Sciatic nerve (tissue), 2 donors: ENCODE data around the gene BIRC6. TPM values are rescaled to one million over a fixed set of nuclear protein-coding genes. Genes with fewer than 3 reads are reported as not detected.
"Not testable (repeated sequence)": the region's sequence is repeated elsewhere in the genome, so short reads cannot be mapped to it uniquely, and the experiment has no call there.

Experiments used
- ATAC-seq: fragments of 200-7000 bp; cut with Tn5 transposase; one replicate; pipeline ENCODE4 v1.9.1; 2020; ENCODE audit warnings: mild to moderate bottlenecking, moderate library complexity
- DNase-seq: peaks from one replicate; pipeline ENCODE4 v3.0.0-alpha.2; 2020; ENCODE audit warnings: low spot score
- intact Hi-C: fragments of 100-400 bp; cut with DNase I; formaldehyde crosslinking; loops from one replicate; pipeline ENCODE4 v1.14.2; 2022
- total RNA-seq: library from RNA; stranded (reverse); fragmentation: NEBNext Ultra II Directional; extraction: Animal tissue kit (Norgen Biotek cat#: 25700); gene quantifications from one replicate; pipeline ENCODE4 v1.2.1, GENCODE V29; 2021
- donor health status: DM: no; HTN: no; CAD: no.
- donor health status: DM: no; HTN: no; CAD: no.

BIRC6 gene
- total RNA-seq, 1 donor from 2014 or later: 130 TPM

- DNase-seq (no peak), ATAC-seq (no peak)
- intact Hi-C loops: no loop called here
These were observed 132.2 kb downstream of the BIRC6 start for GRCh38 chr2:32489061-32489460.

GRCh38 chr2:32491346-32491745 is 134.5 kb downstream of the BIRC6 start:
- intact Hi-C loops: no loop called here
- no peak for DNase-seq
- no peak for ATAC-seq

GRCh38 chr2:32495139-32495538 is 138.3 kb downstream of the BIRC6 start:
- intact Hi-C loops: no loop called here
- ATAC-seq (no peak), DNase-seq (no peak)

GRCh38 chr2:32496662-32497061 is 139.8 kb downstream of the BIRC6 start:
- no peak for ATAC-seq
- intact Hi-C loops: no loop called here
- DNase-seq: no peak

GRCh38 chr2:32498306-32498705 is 141.5 kb downstream of the BIRC6 start:
- intact Hi-C loops: no loop called here
- ATAC-seq (no peak), DNase-seq (no peak)

GRCh38 chr2:32502941-32503340 is 146.1 kb downstream of the BIRC6 start:
- ATAC-seq: no peak
- no peak for DNase-seq
- intact Hi-C loops: no loop called here

- DNase-seq (no peak), ATAC-seq (no peak)
- intact Hi-C loops: no loop called here
These were observed 148.2 kb downstream of the BIRC6 start for GRCh38 chr2:32504877-32505478.

GRCh38 chr2:32506446-32506845 is 149.6 kb downstream of the BIRC6 start:
- DNase-seq (no peak), ATAC-seq (no peak)
- intact Hi-C loops: no loop called here

GRCh38 chr2:32514946-32515345 is 158.1 kb downstream of the BIRC6 start:
- ATAC-seq: no peak
- no peak for DNase-seq
- intact Hi-C loops: no loop called here

- DNase-seq (no peak), ATAC-seq (no peak)
- intact Hi-C loops: no loop called here
These were observed 159.7 kb downstream of the BIRC6 start for GRCh38 chr2:32516567-32516966.

GRCh38 chr2:32522770-32523169 is 165.9 kb downstream of the BIRC6 start:
- ATAC-seq (no peak), DNase-seq (no peak)
- intact Hi-C loops: no loop called here

GRCh38 chr2:32523686-32524085 is 166.9 kb downstream of the BIRC6 start:
- DNase-seq (no peak), ATAC-seq (no peak)
- intact Hi-C loops: no loop called here

GRCh38 chr2:32532341-32532740 is 175.5 kb downstream of the BIRC6 start:
- ATAC-seq (no peak), DNase-seq (no peak)
- intact Hi-C loops: no loop called here

- no peak for DNase-seq
- ATAC-seq: no peak
- intact Hi-C loops: no loop called here
These were observed 176.1 kb downstream of the BIRC6 start for GRCh38 chr2:32532961-32533360.

GRCh38 chr2:32534831-32535230 is 178.0 kb downstream of the BIRC6 start:
- intact Hi-C loops: no loop called here
- DNase-seq (no peak), ATAC-seq (no peak)

GRCh38 chr2:32538735-32539134 is 181.9 kb downstream of the BIRC6 start:
- ATAC-seq (no peak), DNase-seq (no peak)
- intact Hi-C loops: no loop called here

- ATAC-seq, intact Hi-C loops, DNase-seq: not testable (repeated sequence)
These were observed 195.7 kb downstream of the BIRC6 start for GRCh38 chr2:32552483-32552882.

GRCh38 chr2:32553829-32554432 is 197.1 kb downstream of the BIRC6 start:
- intact Hi-C loops: no loop called here
- DNase-seq: no peak
- peak; percentile 79 for ATAC-seq

- intact Hi-C loops: no loop called here
- no peak for DNase-seq
These were observed 201.7 kb downstream of the BIRC6 start for GRCh38 chr2:32558492-32558891.

GRCh38 chr2:32559136-32559535 is 202.3 kb downstream of the BIRC6 start:
- intact Hi-C loops: no loop called here
- ATAC-seq (peak; percentile 70), DNase-seq (no peak)

More at GRCh38 chr2:32558492-32558891, 201.7 kb downstream of the BIRC6 start:
- no peak for ATAC-seq

- intact Hi-C loops: no loop called here
- DNase-seq: no peak
- ATAC-seq: no peak
These were observed 206.1 kb downstream of the BIRC6 start for GRCh38 chr2:32562906-32563305.
